ENCODE results near the gene ICE2.

The ICE2 gene

DNA sequence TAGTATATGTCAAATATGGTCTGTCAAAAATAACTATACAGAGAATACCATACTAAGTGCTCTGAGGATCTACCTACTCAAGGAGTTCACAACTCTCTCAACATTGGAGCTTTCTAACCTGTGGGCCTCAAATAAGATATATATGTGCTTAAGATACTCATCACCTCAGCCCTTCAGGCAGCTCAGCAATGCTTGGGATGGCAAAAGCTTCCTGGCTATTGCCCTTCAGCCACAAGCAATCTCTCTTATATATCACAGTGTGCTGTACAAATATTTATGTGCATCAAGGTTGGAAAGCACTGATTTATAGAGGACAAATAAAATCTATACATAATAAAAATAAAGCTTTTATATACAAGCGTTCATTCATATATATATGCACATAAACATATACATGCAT is 40.3 kb downstream of the ICE2 start:
- peaks cover 3% of the 10 kb centered on the region for H3K36me3 ChIP-seq (ENCODE audit: control insufficient read depth, insufficient read depth, low read length)

DNA sequence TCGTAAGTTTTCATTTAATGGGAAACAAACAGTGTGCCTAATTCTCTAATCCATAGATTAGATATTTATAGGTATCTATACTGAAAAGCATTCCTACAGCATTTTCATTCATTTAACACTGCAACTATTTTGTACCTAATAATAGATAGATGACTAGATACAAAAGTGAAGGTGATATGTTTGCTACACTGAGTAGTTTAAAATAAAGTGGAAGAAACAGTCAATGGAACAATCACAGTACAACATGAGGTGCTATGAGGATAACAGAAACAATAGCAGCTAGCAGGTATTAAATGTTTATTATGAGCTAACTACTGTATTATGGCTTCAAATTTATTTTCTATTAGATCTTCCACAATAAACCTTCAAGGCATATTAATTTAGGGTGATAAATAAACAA is 50.0 kb downstream of the ICE2 start:
- Histone ChIP-seq H3K36me3 (ENCODE audit: control insufficient read depth, insufficient read depth, low read length) (no peaks in the 10 kb centered on the region), H3K4me3 (ENCODE audit: low read depth, low read length) (no peak overlapping the region), H3K27me3 (ENCODE audit: control insufficient read depth, insufficient read depth, low read length) (no peaks in the 10 kb centered on the region), H3K9ac (ENCODE audit: low read depth, low read length) (no peak overlapping the region), H3K9me3 (ENCODE audit: control insufficient read depth, insufficient read depth, low read length) (no peaks in the 10 kb centered on the region), H3K4me1 (ENCODE audit: control insufficient read depth, insufficient read depth, low read length) (peaks cover 2% of the 10 kb centered on the region)

More for the DNA sequence above, 40.3 kb downstream of the ICE2 start:
- Histone ChIP-seq H3K9ac (ENCODE audit: low read depth, low read length) (no peak overlapping the region), H3K9me3 (ENCODE audit: control insufficient read depth, insufficient read depth, low read length) (no peaks in the 10 kb centered on the region), H3K4me3 (ENCODE audit: low read depth, low read length) (no peak overlapping the region), H3K27me3 (ENCODE audit: control insufficient read depth, insufficient read depth, low read length) (no peaks in the 10 kb centered on the region), H3K4me1 (ENCODE audit: control insufficient read depth, insufficient read depth, low read length) (no peaks in the 10 kb centered on the region)

DNA sequence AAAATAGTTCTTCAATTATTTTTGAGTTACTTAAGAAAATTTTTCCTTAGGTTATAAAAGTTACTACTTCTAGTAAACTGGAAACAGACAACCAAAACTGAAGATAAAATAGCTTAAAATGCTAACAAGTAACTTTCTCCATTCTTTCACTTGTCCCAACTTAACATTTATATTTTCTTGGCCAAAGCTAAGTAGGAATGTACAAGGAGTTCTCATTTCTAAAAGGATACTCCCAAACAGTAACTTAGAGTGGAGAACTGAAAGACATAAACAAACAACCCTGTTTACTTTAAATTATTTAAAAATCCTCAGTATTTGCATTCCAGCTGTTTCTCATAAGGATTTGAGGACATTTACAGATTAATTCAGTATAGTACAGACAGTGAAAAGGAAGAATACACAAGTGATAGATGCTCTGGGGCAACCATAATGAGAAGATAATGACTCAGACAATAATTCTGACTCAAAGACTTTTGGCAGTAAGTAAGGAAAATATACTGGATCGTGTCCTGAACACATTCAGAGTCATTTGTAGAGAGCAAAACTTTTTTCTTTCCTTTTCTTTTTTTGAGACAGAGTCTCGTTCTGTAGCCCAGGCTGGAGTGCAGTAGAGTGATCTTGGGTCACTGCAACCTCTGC is 52.0 kb downstream of the ICE2 start:
- no peak overlapping the region for H3K4me3 ChIP-seq (ENCODE audit: low read depth, low read length)

DNA sequence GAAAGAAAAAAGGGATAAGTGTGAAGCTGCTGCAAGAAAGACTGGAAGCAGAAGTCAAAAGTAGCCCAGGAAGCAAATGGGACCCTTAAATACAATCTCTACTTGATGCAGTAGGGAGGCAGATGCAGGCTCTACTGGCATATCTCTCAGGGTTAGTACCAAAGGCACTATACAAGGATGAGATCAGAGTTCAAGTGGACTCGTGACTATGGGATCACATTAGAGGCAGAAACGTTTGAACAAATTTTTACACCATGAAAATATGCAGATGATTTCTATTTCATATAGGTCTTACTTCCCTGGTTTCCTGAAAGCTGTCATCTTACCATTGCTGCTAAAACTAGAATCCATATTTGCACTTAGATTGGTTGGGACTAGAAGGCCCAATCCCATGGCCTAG is 53.5 kb downstream of the ICE2 start:
- Histone ChIP-seq H3K9ac (ENCODE audit: low read depth, low read length) (no peak overlapping the region), H3K36me3 (ENCODE audit: control insufficient read depth, insufficient read depth, low read length) (no peaks in the 10 kb centered on the region), H3K9me3 (ENCODE audit: control insufficient read depth, insufficient read depth, low read length) (no peaks in the 10 kb centered on the region), H3K4me1 (ENCODE audit: control insufficient read depth, insufficient read depth, low read length) (peaks cover 6% of the 10 kb centered on the region), H3K27me3 (ENCODE audit: control insufficient read depth, insufficient read depth, low read length) (no peaks in the 10 kb centered on the region), H3K4me3 (ENCODE audit: low read depth, low read length) (no peak overlapping the region)

More for the DNA sequence above, 52.0 kb downstream of the ICE2 start:
- no peaks in the 10 kb centered on the region for H3K27me3 ChIP-seq (ENCODE audit: control insufficient read depth, insufficient read depth, low read length)
- H3K9ac ChIP-seq (ENCODE audit: low read depth, low read length), result no peak overlapping the region
- H3K9me3 ChIP-seq (ENCODE audit: control insufficient read depth, insufficient read depth, low read length), result no peaks in the 10 kb centered on the region
- H3K4me1 ChIP-seq (ENCODE audit: control insufficient read depth, insufficient read depth, low read length), result peaks cover 6% of the 10 kb centered on the region
- no peaks in the 10 kb centered on the region for H3K36me3 ChIP-seq (ENCODE audit: control insufficient read depth, insufficient read depth, low read length)

DNA sequence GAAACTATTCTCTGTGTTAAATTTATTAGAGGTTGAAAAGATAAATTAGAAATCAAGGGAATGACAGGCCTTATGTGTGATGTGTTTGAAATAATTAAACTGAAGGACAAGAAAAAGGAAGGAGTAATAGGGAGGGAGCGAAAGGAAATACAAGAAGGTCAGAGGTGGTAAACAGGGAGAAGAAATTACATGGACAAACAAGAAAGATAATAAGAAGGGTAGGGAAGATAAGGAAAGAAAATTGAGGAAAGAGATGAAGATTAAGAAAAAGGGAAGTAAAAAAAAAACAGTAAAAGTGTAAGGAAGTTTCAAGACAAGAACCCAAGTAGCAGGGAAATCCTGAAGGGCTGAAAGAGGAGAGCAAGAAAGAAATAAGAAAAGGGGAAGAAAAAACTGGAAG is 54.9 kb downstream of the ICE2 start:
- H3K9ac ChIP-seq (ENCODE audit: low read depth, low read length), result no peak overlapping the region
- no peaks in the 10 kb centered on the region for H3K27me3 ChIP-seq (ENCODE audit: control insufficient read depth, insufficient read depth, low read length)
- no peaks in the 10 kb centered on the region for H3K9me3 ChIP-seq (ENCODE audit: control insufficient read depth, insufficient read depth, low read length)
- no peak overlapping the region for H3K4me3 ChIP-seq (ENCODE audit: low read depth, low read length)
- H3K4me1 ChIP-seq (ENCODE audit: control insufficient read depth, insufficient read depth, low read length), result peaks cover 6% of the 10 kb centered on the region
- no peaks in the 10 kb centered on the region for H3K36me3 ChIP-seq (ENCODE audit: control insufficient read depth, insufficient read depth, low read length)

DNA sequence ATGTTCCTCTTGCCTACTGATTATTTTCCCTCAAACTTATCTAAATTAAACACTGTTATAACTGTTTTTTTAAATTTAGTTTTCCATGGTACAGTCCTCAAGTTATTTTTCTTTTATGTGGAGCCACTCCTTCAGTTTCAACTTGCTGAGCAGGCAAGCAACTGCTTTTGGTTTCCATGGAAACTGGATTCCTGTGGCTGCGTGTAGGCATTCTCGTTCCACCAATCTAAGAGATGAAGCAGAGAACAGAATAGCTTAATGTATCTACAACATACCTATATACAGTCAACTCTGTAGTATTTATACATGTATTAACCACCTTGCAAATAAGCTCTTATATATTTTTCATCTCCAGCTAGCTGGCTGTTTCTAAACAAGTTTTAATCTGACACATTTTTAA is 55.4 kb downstream of the ICE2 start:
- H3K36me3 ChIP-seq (ENCODE audit: control insufficient read depth, insufficient read depth, low read length), result no peaks in the 10 kb centered on the region
- H3K4me1 ChIP-seq (ENCODE audit: control insufficient read depth, insufficient read depth, low read length), result peaks cover 6% of the 10 kb centered on the region

DNA sequence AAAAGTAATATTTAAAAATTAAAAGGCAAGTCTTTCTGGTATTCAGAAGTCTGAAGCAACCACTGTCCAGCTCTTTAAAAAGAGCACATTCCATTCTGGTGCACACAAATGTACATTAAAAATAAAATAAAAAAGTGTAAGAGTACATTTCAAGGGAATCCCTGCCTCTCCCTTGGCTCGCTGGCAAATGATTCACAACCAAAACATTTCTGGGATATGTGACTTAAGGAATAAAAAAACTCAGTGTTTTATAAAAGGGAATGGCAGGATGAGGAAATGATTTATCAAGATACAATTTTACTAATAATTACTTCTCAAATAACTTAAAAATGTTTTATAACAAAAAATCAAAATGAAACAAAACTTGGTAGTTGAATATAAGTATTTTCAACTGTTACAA is 57.4 kb downstream of the ICE2 start:
- no peaks in the 10 kb centered on the region for H3K27me3 ChIP-seq (ENCODE audit: control insufficient read depth, insufficient read depth, low read length)
- H3K4me1 ChIP-seq (ENCODE audit: control insufficient read depth, insufficient read depth, low read length), result peaks cover 6% of the 10 kb centered on the region
- H3K36me3 ChIP-seq (ENCODE audit: control insufficient read depth, insufficient read depth, low read length), result no peaks in the 10 kb centered on the region
- H3K9ac ChIP-seq (ENCODE audit: low read depth, low read length), result no peak overlapping the region
- H3K9me3 ChIP-seq (ENCODE audit: control insufficient read depth, insufficient read depth, low read length), result no peaks in the 10 kb centered on the region
- H3K4me3 ChIP-seq (ENCODE audit: low read depth, low read length), result no peak overlapping the region

More for the DNA sequence above, 55.4 kb downstream of the ICE2 start:
- Histone ChIP-seq H3K4me3 (ENCODE audit: low read depth, low read length) (no peak overlapping the region), H3K9me3 (ENCODE audit: control insufficient read depth, insufficient read depth, low read length) (no peaks in the 10 kb centered on the region), H3K27me3 (ENCODE audit: control insufficient read depth, insufficient read depth, low read length) (no peaks in the 10 kb centered on the region), H3K9ac (ENCODE audit: low read depth, low read length) (no peak overlapping the region)

DNA sequence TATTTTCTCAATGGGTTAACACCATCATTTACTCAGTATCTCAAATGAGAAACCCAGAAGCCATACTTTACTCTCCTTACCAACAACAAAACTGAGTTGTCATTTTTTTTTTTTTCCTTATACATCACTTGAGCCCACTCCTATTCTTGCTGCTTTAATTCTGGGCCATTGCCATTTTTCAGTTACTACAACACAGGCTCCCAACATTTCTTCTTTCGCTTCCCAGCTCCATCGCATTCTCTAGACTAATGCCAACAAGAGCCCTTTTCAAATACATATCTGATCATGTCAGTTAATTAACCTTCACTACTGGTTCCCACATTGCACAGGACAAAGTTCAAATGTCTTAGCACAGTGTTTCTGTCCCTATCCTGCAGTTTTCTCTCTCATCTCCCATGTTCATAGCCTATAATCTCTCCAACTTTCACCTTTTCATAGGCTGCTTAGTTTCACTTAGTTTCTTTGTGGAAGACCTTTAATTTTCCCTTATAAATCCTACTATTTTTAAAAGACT is 58.7 kb downstream of the ICE2 start:
- Histone ChIP-seq H3K36me3 (ENCODE audit: control insufficient read depth, insufficient read depth, low read length) (no peaks in the 10 kb centered on the region), H3K4me1 (ENCODE audit: control insufficient read depth, insufficient read depth, low read length) (peaks cover 6% of the 10 kb centered on the region), H3K27me3 (ENCODE audit: control insufficient read depth, insufficient read depth, low read length) (no peaks in the 10 kb centered on the region), H3K9me3 (ENCODE audit: control insufficient read depth, insufficient read depth, low read length) (no peaks in the 10 kb centered on the region), H3K4me3 (ENCODE audit: low read depth, low read length) (no peak overlapping the region), H3K9ac (ENCODE audit: low read depth, low read length) (no peak overlapping the region)

DNA sequence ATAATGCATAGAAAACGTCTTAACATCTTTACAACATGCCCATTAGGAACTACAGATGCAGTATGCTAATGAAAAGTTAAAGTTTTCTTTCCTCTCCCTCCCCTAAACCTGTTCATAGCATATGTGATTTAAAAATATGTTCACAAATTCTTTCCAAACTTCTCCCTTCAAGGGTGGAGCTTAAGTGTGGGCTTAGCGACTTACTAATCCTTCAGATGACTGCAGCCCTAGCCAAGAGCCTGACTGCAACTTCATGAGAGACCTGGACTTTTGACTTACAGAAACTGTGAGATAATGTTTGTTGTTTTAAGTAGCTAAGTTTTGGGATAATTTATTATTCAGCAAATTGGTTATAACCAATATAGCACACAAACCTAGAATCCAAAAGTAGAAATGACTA is 59.2 kb downstream of the ICE2 start:
- Histone ChIP-seq H3K36me3 (ENCODE audit: control insufficient read depth, insufficient read depth, low read length) (no peaks in the 10 kb centered on the region), H3K4me3 (ENCODE audit: low read depth, low read length) (no peak overlapping the region), H3K9me3 (ENCODE audit: control insufficient read depth, insufficient read depth, low read length) (no peaks in the 10 kb centered on the region), H3K27me3 (ENCODE audit: control insufficient read depth, insufficient read depth, low read length) (no peaks in the 10 kb centered on the region), H3K9ac (ENCODE audit: low read depth, low read length) (no peak overlapping the region), H3K4me1 (ENCODE audit: control insufficient read depth, insufficient read depth, low read length) (peaks cover 6% of the 10 kb centered on the region)

DNA sequence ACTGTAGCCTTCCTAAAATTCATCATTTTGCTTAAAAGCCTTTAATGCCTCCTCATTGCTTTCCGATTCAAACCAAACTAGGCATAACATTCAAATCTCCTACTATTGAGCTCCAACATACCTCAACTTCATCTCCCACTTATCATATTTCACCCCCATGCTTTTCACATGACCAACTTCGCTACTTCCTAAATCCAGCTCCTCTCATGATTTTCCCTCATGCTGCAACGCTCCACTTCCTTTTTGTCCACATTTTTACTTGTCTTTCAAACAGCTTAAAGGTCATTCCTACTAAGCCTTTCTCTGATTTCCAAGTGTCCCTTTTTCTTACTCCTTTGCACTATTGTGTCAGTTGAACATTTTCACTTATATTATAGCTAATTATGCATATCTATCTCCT is 60.8 kb downstream of the ICE2 start:
- H3K4me3 ChIP-seq (ENCODE audit: low read depth, low read length), result no peak overlapping the region
- no peaks in the 10 kb centered on the region for H3K36me3 ChIP-seq (ENCODE audit: control insufficient read depth, insufficient read depth, low read length)
- H3K9ac ChIP-seq (ENCODE audit: low read depth, low read length), result no peak overlapping the region
- H3K27me3 ChIP-seq (ENCODE audit: control insufficient read depth, insufficient read depth, low read length), result no peaks in the 10 kb centered on the region
- H3K9me3 ChIP-seq (ENCODE audit: control insufficient read depth, insufficient read depth, low read length), result no peaks in the 10 kb centered on the region
- H3K4me1 ChIP-seq (ENCODE audit: control insufficient read depth, insufficient read depth, low read length), result no peaks in the 10 kb centered on the region

DNA sequence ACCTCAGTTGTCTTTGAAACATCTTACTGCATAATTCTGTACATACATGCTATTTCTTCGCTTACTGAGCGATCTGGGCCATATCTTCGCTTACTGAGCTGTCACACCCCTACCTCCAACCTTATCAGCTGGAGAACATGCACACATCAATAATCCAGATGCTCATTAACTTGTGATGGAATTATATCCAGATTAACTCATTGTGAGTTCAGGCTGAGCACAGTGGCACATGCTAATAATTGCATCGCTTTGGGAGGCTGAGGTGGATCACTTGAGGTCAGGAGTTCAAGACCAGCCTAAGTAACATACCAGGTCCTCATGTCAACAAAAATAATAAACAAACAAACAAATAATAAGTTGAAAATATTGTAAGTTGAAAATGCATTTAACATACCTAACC is 61.8 kb downstream of the ICE2 start:
- Histone ChIP-seq H3K4me3 (ENCODE audit: low read depth, low read length) (no peak overlapping the region), H3K36me3 (ENCODE audit: control insufficient read depth, insufficient read depth, low read length) (no peaks in the 10 kb centered on the region), H3K27me3 (ENCODE audit: control insufficient read depth, insufficient read depth, low read length) (no peaks in the 10 kb centered on the region), H3K9me3 (ENCODE audit: control insufficient read depth, insufficient read depth, low read length) (no peaks in the 10 kb centered on the region), H3K9ac (ENCODE audit: low read depth, low read length) (no peak overlapping the region), H3K4me1 (ENCODE audit: control insufficient read depth, insufficient read depth, low read length) (no peaks in the 10 kb centered on the region)

DNA sequence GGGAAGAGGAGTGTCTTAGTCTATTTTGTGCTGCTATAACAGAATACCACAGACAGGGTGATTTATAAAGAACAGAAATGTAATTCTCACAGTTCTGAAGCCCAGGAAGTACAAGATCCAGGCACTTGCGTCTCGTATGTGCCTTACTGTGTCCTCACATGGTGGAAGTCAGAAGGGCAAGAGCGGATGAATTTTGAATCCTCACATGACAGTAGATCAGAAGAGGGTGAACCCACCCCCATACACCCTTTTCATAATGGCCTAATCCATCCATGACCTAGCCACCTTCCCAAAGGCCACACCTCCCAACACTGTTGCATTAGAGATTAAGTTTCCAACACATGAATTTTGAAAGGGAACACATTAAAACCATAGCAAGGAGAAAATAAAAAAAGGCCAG is 62.5 kb downstream of the ICE2 start:
- Histone ChIP-seq H3K4me1 (ENCODE audit: control insufficient read depth, insufficient read depth, low read length) (no peaks in the 10 kb centered on the region), H3K9me3 (ENCODE audit: control insufficient read depth, insufficient read depth, low read length) (no peaks in the 10 kb centered on the region), H3K9ac (ENCODE audit: low read depth, low read length) (no peak overlapping the region), H3K4me3 (ENCODE audit: low read depth, low read length) (no peak overlapping the region), H3K27me3 (ENCODE audit: control insufficient read depth, insufficient read depth, low read length) (no peaks in the 10 kb centered on the region), H3K36me3 (ENCODE audit: control insufficient read depth, insufficient read depth, low read length) (no peaks in the 10 kb centered on the region)

Measured in iPS-15b (cell line).